OCI-LY7 (cell line): ENCODE data around the gene YARS1. TPM values are rescaled to one million over a fixed set of nuclear protein-coding genes. Genes with fewer than 3 reads are reported as not detected.

ENCODE experiments used
- BruUV-seq: library from RNA; stranded (reverse); fragments of 400-500 nt; replicated peaks from 2 replicates; lab custom pipeline; 2021; lab: Mats Ljungman, UMichigan
- CTCF ChIA-PET: fragments of 300-600 bp; sonication (Branson Sonifier 250); formaldehyde crosslinking; loops from one replicate; lab custom pipeline; 2022; ENCODE audit warnings: antibody characterized with exemption; ENCODE audit not compliant: unreplicated experiment; lab: Charles Lee
- POLR2A ChIA-PET: fragments of 300-600 bp; sonication (Branson Sonifier 250); formaldehyde crosslinking; loops from one replicate; lab custom pipeline; 2022; ENCODE audit warnings: antibody characterized with exemption; lab: Charles Lee
- DNase-seq: peaks from one replicate; pipeline ENCODE4 v3.0.0-alpha.2; 2015; ENCODE audit warnings: low spot score
- H2AFZ ChIP-seq: fragments of 200-600 bp; sonication (generic), shearing (Covaris generic); 2 replicates; pipeline ENCODE4 v1.6.1; 2014; ENCODE audit warnings: mild to moderate bottlenecking, antibody characterized with exemption, low read length, moderate library complexity
- H3K27ac ChIP-seq: fragments of 200-600 bp; sonication (generic); 2 replicates; pipeline ENCODE4 v1.5.1; 2014; ENCODE audit warnings: mixed run types, low read depth, mild to moderate bottlenecking, moderate library complexity, low read length, inconsistent platforms; ENCODE audit not compliant: poor library complexity, severe bottlenecking
- H3K36me3 ChIP-seq: fragments of 200-600 bp; sonication (generic); 2 replicates; pipeline ENCODE4 v1.6.1; 2014; ENCODE audit warnings: mild to moderate bottlenecking, antibody characterized with exemption, low read length, moderate library complexity, mixed read lengths; ENCODE audit not compliant: insufficient read depth
- H3K4me1 ChIP-seq: fragments of 200-600 bp; sonication (generic); 2 replicates; pipeline ENCODE4 v1.5.1; 2014; ENCODE audit warnings: mild to moderate bottlenecking, low read length; ENCODE audit not compliant: insufficient read depth, poor library complexity, severe bottlenecking
- H3K4me2 ChIP-seq: fragments of 200-600 bp; sonication (generic); 2 replicates; pipeline ENCODE4 v1.6.1; 2014; ENCODE audit warnings: mild to moderate bottlenecking, low read length
- H3K4me3 ChIP-seq: fragments of 200-600 bp; sonication (generic); 2 replicates; pipeline ENCODE4 v1.5.1; 2014; ENCODE audit warnings: mild to moderate bottlenecking, low read depth, low read length; ENCODE audit not compliant: poor library complexity, severe bottlenecking
- H3K79me2 ChIP-seq: fragments of 200-600 bp; sonication (generic); 2 replicates; pipeline ENCODE4 v1.6.1; 2016; ENCODE audit warnings: low read depth, mild to moderate bottlenecking, low read length, moderate library complexity, mixed read lengths; ENCODE audit not compliant: insufficient read depth
- H3K9me2 ChIP-seq: fragments of 200-600 bp; sonication (generic); 2 replicates; pipeline ENCODE4 v1.6.1; 2016; ENCODE audit warnings: mild to moderate bottlenecking, low read length, mixed read lengths; ENCODE audit not compliant: insufficient read depth
- H3K9me3 ChIP-seq: fragments of 200-600 bp; sonication (generic); 2 replicates; pipeline ENCODE4 v1.6.1; 2014; ENCODE audit warnings: mild to moderate bottlenecking, mixed run types, low read length, mixed read lengths
- H4K20me1 ChIP-seq: fragments of 200-600 bp; sonication (generic); 2 replicates; pipeline ENCODE4 v1.6.1; 2014; ENCODE audit warnings: mild to moderate bottlenecking, antibody characterized with exemption, low read length, moderate library complexity, mixed read lengths; ENCODE audit not compliant: insufficient read depth
- EZH2phosphoT487 ChIP-seq: fragments of 200-600 bp; sonication (generic); IDR thresholded peaks from 2 replicates; pipeline ENCODE4 v1.6.1; 2018; ENCODE audit warnings: low read depth, borderline replicate concordance, mild to moderate bottlenecking, mixed run types, antibody characterized with exemption, low read length, moderate library complexity, mixed read lengths
- intact Hi-C: fragments of 100-400 bp; cut with micrococcal nuclease; formaldehyde crosslinking; loops from one replicate; pipeline ENCODE4 v1.10.0; 2022; ENCODE audit not compliant: unreplicated experiment
- total RNA-seq, 2 experiments: library from RNA; depleted of rRNA in 1 of 2; stranded (reverse); fragments of >200 nt in 1 of 2; shearing (Covaris generic) in 1 of 2; gene quantifications; 2 replicates each; pipeline ENCODE4 v1.2.3, GENCODE V29; 2014 to 2022
- TF ChIP-seq, protein P1 (sequence below): fragments of 200-600 bp; sonication (generic); conservative IDR thresholded peaks from 2 replicates; pipeline ENCODE4 v1.5.1; 2014; ENCODE audit warnings: mild to moderate bottlenecking, antibody characterized with exemption, low read length, moderate library complexity, mixed read lengths

YARS1 gene
- total RNA-seq, 2 experiments from 2014 or later, result 276 to 321 TPM

DNA sequence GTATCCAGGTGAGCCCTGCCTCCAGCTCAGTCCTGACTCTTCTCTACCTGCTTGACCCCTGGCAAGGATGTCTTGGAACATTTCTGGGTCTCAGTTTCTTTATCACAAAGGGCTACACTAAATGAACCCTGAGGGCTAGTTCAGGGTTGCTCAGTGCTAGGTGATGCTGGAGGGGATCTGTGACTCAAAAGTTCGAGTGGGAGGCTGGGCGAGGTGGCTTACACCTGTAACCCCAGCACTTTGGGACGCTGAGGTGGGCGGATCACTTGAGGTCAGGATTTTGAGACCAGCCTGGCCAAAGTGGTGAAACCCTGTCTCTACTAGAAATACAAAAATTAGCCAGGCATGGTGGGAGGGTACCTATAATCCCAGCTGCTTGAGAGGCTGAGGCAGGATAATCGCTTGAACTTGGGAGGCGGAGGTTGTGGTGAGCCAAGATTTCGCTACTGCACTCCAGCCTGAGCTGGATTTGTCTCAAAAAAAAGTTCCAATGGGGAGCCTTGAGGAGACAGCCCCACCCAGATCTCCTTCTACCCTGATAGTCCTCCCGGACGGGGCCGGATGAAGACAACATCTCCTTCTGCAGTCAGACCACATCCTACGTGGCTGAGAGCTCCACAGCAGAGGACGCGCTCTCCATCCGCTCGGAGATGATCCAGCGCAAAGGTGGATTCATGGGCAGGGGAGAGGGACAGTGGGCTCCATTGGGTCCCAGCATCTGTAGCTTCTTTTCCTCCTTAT lies 48.9 kb downstream of the YARS1 start:
- H4K20me1 ChIP-seq, result no peaks in the 10 kb centered on the region
- H3K36me3 ChIP-seq, result peaks cover 9% of the 10 kb centered on the region; the same call in 1 of the 2 replicates
- H3K79me2 ChIP-seq, result no peaks in the 10 kb centered on the region
- no peak overlapping the region for H2AFZ ChIP-seq
- H3K4me2 ChIP-seq, result no peak overlapping the region
- no peaks in the 10 kb centered on the region for H3K9me3 ChIP-seq
- H3K27ac ChIP-seq, result no peak overlapping the region
- no peaks in the 10 kb centered on the region for H3K9me2 ChIP-seq
- no peaks in the 10 kb centered on the region for H3K4me1 ChIP-seq
- no peak overlapping the region for H3K4me3 ChIP-seq
- ChIA-PET POLR2A (no interaction called here), CTCF (no interaction called here)
- TF ChIP-seq, protein P1, sequence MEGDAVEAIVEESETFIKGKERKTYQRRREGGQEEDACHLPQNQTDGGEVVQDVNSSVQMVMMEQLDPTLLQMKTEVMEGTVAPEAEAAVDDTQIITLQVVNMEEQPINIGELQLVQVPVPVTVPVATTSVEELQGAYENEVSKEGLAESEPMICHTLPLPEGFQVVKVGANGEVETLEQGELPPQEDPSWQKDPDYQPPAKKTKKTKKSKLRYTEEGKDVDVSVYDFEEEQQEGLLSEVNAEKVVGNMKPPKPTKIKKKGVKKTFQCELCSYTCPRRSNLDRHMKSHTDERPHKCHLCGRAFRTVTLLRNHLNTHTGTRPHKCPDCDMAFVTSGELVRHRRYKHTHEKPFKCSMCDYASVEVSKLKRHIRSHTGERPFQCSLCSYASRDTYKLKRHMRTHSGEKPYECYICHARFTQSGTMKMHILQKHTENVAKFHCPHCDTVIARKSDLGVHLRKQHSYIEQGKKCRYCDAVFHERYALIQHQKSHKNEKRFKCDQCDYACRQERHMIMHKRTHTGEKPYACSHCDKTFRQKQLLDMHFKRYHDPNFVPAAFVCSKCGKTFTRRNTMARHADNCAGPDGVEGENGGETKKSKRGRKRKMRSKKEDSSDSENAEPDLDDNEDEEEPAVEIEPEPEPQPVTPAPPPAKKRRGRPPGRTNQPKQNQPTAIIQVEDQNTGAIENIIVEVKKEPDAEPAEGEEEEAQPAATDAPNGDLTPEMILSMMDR, result no peak
- TF ChIP-seq EZH2phosphoT487, result no peak
- no peak for DNase-seq
- intact Hi-C loops, result no loop called here
- no TSS peak for BruUV-seq

GRCh38 chr1:32767641-32768040 lies 49.5 kb downstream of the YARS1 start:
- no peaks in the 10 kb centered on the region for H3K9me3 ChIP-seq
- H2AFZ ChIP-seq, result no peak overlapping the region
- no TSS peak for BruUV-seq
- no peak overlapping the region for H3K4me2 ChIP-seq
- TF ChIP-seq, protein P1, result no peak
- TF ChIP-seq EZH2phosphoT487, result no peak
- H4K20me1 ChIP-seq, result no peaks in the 10 kb centered on the region
- DNase-seq, result no peak
- intact Hi-C loops, result no loop called here
- H3K27ac ChIP-seq, result no peak overlapping the region
- no peak overlapping the region for H3K4me3 ChIP-seq
- H3K4me1 ChIP-seq, result no peaks in the 10 kb centered on the region
- H3K79me2 ChIP-seq, result no peaks in the 10 kb centered on the region
- ChIA-PET CTCF (no interaction called here), POLR2A (no interaction called here)
- peaks cover 3% of the 10 kb centered on the region; the same call in 1 of the 2 replicates for H3K36me3 ChIP-seq
- H3K9me2 ChIP-seq, result no peaks in the 10 kb centered on the region

DNA sequence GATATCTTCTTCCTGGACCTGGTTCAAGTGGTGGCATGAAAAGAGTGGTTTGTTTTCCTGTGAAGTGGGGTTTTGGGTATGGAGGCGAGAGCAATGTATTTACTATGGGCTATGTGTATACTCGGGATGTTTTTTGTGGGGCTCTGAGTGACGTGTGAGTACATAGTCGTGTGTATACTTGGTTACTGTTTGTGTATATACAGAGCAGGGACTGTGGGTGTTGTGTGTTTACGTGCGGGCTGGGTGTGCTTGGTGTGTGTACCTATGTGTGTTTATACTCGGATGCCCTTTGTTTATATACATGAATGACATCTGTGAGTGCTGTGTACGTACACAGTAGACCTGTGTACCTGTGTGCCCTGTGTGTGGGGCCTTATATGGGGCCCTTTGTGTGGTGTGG lies 50.0 kb downstream of the YARS1 start:
- Histone ChIP-seq H3K9me2 (no peaks in the 10 kb centered on the region), H3K4me2 (no peak overlapping the region), H3K4me1 (no peaks in the 10 kb centered on the region), H3K27ac (no peak overlapping the region), H4K20me1 (no peaks in the 10 kb centered on the region), H3K79me2 (no peaks in the 10 kb centered on the region), H3K9me3 (no peaks in the 10 kb centered on the region), H3K4me3 (no peak overlapping the region), H3K36me3 (no peaks in the 10 kb centered on the region), H2AFZ (no peak overlapping the region)
- no peak for DNase-seq
- BruUV-seq, result no TSS peak
- CTCF ChIA-PET, result no interaction called here
- POLR2A ChIA-PET, result no interaction called here
- TF ChIP-seq EZH2phosphoT487, result no peak
- TF ChIP-seq, protein P1, result no peak
- intact Hi-C loops, result no loop called here
